Coronary artery (tissue), 2 donors: ENCODE results near the gene FBH1.

ENCODE experiments used
- DNase-seq: peaks from one replicate; pipeline ENCODE4 v3.0.0-alpha.2; 2017; ENCODE audit warnings: low spot score
- H3K27ac ChIP-seq, 2 donors: fragments of 200-600 bp; sonication (generic); one replicate each; pipeline ENCODE4 v1.5.1; 2016 to 2019
- H3K4me3 ChIP-seq: fragments of 200-600 bp; sonication (generic); 2 replicates; pipeline ENCODE4 v1.5.1; 2016; ENCODE audit warnings: mild to moderate bottlenecking, moderate library complexity
- TF ChIP-seq, protein P1 (sequence below): fragments of 200-600 bp; sonication (generic); IDR thresholded peaks from one replicate; pipeline ENCODE4 v1.5.1; 2019; ENCODE audit warnings: antibody characterized with exemption

FBH1 gene

DNA sequence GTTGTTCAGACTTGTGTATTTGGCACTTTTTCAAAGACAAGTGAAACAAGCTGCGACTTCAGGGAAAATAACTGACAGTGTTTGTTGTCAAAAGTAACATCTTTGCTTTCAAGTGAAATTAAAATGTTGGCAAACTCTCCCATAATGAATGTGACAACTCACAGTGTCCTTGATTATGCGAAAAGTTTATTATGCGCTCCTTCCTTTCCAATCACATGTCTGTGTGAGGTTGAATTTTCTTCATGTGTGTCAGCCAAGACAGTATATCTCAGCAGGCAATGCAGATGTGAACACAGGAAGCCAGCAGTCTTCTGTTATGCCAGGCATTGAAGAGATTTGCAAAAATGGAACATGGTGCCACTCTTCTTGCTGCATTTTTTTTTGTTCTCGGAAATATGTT is 28.7 kb downstream of the FBH1 start:
- Histone ChIP-seq H3K27ac (no peak overlapping the region), H3K4me3 (no peak overlapping the region)
- no peak for DNase-seq
- TF ChIP-seq, protein P1, sequence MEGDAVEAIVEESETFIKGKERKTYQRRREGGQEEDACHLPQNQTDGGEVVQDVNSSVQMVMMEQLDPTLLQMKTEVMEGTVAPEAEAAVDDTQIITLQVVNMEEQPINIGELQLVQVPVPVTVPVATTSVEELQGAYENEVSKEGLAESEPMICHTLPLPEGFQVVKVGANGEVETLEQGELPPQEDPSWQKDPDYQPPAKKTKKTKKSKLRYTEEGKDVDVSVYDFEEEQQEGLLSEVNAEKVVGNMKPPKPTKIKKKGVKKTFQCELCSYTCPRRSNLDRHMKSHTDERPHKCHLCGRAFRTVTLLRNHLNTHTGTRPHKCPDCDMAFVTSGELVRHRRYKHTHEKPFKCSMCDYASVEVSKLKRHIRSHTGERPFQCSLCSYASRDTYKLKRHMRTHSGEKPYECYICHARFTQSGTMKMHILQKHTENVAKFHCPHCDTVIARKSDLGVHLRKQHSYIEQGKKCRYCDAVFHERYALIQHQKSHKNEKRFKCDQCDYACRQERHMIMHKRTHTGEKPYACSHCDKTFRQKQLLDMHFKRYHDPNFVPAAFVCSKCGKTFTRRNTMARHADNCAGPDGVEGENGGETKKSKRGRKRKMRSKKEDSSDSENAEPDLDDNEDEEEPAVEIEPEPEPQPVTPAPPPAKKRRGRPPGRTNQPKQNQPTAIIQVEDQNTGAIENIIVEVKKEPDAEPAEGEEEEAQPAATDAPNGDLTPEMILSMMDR, result no peak

DNA sequence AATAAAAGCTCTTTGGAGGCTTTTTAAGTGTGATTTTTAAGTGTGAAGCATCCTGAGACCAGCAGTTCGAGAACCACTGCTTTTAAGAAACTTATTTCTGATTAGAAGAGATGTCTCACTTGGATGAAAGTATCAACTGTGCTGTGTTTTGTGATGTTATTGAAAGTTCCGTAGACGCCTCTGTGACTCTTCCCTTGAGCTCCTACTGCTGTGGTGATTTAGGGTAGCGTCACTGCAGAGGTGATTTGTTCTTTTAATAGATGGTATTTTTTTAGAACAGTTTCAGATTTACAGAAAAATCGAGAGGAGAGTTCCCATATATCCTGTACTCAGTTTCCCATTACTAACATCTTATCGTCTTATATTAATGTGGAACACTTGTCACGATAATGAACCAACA is 29.5 kb downstream of the FBH1 start:
- Histone ChIP-seq H3K4me3 (no peak overlapping the region), H3K27ac (no peak overlapping the region)
- DNase-seq, result no peak
- TF ChIP-seq, protein P1, result no peak

DNA sequence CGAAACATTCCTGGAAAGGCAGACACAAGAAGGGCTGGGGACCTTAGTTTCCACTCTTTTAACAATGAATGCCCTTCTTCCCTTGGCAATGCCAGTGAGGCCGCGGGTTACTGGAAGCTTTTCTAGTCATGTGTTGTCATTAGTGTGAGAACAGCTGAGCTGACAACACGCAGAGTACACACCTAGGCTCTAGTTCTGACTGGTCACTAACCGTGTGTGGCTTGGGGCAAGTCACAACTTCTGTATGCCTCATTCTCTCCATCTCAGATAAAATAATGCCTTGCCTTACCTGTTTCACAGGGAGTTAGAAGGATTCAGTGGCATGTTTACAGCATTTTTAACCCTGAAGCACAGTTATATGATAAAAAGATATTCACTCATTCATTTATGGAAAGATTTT is 31.7 kb downstream of the FBH1 start:
- TF ChIP-seq, protein P1, result no peak
- Histone ChIP-seq H3K27ac (no peak overlapping the region), H3K4me3 (no peak overlapping the region)
- no peak for DNase-seq

DNA sequence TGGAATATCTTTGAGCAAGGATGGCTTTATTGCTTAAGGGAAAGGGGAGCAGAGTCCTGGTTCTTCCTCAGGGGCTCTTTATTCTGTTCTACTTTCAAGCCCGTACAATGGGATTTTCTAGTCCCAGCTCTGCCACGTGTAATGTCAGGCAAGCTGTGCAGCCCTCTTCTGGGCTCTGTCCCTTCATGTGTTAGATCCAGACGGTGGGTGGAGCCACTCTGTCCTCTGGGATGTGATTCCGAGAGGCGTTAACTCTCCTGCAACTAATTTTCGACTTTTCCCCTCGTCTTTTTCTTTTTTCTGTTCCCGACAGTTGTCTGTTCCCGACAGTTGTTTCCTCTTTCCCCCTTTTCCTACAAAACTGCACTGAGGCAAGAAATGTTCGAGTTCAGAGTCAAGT is 34.8 kb downstream of the FBH1 start:
- TF ChIP-seq, protein P1, result no peak
- H3K27ac ChIP-seq, result no peak overlapping the region
- no peak overlapping the region for H3K4me3 ChIP-seq
- no peak for DNase-seq

DNA sequence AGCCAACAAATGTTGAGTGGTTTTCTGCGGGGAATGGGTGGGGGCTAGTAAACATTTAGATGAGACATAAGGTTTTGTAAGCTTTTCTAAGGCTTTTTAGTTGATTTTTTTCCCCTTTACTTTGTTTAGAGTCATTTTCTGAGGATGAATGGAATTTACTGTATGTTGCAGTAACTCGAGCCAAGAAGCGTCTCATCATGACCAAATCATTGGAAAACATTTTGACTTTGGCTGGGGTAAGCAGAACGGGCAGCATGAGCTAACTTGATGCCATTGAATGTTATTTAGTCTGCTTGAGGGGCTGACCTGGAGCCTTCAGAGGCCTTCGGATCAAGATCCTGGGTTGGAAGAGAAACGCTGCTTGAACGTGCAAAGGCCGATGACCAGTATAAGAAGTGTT is 37.3 kb downstream of the FBH1 start:
- no peak for DNase-seq
- no peak overlapping the region for H3K4me3 ChIP-seq
- peak overlapping the region; percentile 5 to 70 for H3K27ac ChIP-seq
- TF ChIP-seq, protein P1, result no peak

DNA sequence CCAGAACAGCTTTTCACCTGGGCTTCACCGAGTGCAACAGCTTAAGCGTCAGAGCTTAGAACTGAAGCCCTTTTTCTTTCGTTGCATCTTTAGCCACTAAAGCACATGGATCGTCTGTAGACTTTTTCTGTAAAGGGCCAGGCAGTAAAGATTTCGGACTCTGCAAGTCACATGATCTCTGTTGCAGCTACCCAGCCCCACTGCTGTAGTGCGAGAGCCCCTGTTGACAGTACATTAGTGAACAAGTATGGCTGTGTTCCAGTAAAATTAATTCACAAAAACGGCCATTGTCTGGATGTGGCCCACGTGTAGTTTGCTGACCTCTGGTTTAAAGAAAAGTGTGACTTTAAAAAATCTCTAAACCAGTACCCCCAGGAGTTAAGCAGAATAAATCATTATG is 39.4 kb downstream of the FBH1 start:
- DNase-seq, result no peak
- Histone ChIP-seq H3K4me3 (no peak overlapping the region), H3K27ac (no peak overlapping the region)
- TF ChIP-seq, protein P1, result no peak

DNA sequence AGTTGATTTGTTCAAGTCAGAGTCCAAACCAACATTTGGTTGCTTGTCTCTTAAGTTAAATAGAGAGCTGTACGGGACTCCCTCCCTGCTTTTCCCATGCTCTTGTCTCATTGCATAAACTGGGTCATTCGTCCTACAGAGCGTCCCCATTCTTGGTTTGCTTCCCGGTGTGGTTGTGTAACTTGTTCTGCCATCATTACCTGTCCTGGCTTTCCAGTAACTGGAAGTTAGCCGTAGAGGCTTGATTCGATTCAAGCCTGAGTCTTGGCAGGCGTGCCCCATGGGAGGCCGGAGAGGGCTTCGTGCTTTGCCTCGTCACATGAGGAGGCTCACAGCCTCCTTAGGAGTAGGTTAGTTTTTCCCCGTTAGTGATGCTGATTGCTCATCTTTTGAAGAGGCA is 40.2 kb downstream of the FBH1 start:
- DNase-seq, result no peak
- TF ChIP-seq, protein P1, result no peak
- no peak overlapping the region for H3K27ac ChIP-seq
- H3K4me3 ChIP-seq, result no peak overlapping the region
